GM03348 (cell line): Measurements from ENCODE around the gene SNX1.
"Not testable (repeated sequence)": the region's sequence is repeated elsewhere in the genome, so short reads cannot be mapped to it uniquely, and the experiment has no call there.

Experiments
- DNase-seq: peaks from one replicate; pipeline ENCODE4 v3.0.0; 2012; ENCODE audit warnings: low spot score

The SNX1 gene

DNA sequence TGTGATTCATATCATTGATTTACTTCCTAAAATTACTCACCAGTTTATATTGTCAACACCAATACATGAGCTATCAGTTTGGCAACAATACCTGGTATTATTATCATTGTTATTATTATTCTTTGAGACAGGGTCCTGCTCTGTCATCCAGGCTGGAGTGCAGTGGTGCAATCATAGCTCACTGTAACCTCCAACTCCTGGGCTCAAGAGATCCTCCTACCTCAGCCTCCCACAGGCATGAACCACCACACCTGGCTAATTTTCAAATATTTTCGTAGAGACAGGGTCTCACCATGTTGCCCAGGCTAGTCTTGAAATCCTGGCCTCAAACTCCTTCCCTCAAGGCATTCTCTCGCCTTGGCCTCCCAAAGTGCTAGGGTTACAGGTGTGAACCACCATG lies 22.3 kb upstream of the SNX1 start:
- DNase-seq = not testable (repeated sequence)

- no peak for DNase-seq
Measured at GRCh38 chr15:64082757-64083156, 13.0 kb upstream of the SNX1 start.

GRCh38 chr15:64089543-64090280 lies 6.1 kb upstream of the SNX1 start:
- DNase-seq = no peak

DNA sequence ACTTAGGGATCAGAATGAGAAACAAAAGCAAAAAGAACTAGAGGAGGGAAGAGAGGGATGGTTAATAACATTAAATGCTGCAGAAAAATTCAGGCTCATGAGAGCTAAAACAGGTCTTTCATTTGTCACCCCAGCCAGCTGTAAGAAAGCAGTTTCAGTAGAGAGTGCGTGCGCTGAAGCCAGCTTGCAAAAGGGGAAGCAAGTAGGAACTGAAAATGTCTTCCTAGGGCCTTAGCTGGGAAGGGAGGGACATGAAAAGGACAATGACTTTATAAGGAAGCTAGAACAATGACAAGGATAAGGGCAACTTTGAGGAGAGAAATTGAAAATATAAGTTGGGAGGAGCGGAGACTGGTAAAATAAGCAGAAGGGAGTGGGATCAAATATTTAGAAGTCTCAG lies 5.3 kb upstream of the SNX1 start:
- DNase-seq = no peak

DNA sequence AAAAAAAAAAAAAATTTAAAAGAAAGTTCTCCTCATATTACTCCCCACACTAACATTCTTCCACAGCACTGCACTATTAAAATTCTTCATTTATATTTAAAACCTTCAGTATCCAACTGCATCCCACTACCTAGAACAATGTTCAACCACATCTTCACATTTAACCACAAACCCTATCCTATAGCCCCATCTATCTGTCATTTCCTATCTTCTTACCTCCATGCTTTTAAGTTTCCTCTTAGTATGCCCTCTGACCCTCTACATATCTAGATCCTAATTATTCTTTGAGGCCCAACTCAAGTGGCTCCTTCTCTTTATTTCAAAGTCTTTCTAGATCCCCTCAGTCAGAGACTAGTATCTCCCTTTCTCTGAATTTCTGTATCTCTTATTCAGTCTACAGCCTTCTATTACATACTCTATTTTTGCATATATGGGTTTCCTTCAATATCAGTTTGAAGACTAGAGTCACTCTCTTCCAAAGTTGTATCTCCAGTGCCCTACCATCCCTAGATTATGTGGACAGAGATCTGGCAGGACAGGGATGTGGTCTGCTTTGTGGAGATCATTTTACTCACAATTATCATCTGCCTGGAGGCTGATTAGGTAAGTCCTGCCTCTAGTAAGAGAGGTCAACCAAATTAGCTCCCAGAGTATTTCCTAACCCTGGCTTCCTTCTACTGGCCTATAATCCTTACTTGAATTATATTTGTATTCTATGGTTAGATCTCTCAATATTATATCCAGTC lies 3.5 kb upstream of the SNX1 start:
- no peak for DNase-seq

DNA sequence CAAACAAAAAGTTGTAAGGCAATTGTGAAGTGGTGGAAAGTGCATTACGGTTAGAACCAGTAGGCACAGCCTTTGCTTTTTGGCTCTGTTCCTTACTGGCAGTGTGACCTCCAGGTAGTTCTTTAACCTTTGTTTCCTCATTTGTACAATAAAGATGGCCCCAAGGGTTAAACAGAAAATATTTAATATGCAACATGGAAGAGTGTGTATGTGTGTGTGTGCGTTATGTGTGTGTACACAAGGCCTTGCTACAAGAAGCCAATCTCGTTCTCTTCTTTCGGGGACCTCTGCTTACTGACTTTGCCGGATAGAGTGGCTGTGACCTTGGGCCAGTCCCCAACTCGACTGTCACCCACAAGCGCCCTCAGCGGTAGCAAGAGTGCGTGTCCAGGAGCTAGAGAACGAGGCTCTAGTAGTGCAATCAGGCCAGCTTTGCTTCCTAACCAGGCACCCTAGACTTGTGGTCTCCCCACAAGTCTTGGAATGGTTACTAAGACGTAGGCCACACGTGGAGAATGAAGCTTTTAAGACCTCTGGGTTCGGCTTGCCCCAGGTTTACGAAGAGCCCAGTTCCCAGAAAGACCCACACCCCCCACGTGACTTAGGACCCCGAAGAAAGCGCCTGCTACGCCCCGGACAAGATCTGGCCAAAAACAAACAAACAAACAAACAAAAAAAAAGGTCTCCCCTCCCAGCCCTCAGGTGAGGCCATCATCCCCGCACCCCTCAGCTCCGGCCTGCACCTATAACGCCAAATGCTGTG lies 2.7 kb upstream of the SNX1 start:
- DNase-seq = peak; percentile 54

- peak; percentile 92 for DNase-seq
Measured at GRCh38 chr15:64093627-64094417, 2.0 kb upstream of the SNX1 start, which contains the start of gene CIAO2A. CIAO2A (minus strand) TSS chr15:64093838; CDS start chr15:64093768, 70 bp downstream.

- DNase-seq = no peak
Measured at GRCh38 chr15:64095431-64095794, 369 bp upstream of the SNX1 start.

DNA sequence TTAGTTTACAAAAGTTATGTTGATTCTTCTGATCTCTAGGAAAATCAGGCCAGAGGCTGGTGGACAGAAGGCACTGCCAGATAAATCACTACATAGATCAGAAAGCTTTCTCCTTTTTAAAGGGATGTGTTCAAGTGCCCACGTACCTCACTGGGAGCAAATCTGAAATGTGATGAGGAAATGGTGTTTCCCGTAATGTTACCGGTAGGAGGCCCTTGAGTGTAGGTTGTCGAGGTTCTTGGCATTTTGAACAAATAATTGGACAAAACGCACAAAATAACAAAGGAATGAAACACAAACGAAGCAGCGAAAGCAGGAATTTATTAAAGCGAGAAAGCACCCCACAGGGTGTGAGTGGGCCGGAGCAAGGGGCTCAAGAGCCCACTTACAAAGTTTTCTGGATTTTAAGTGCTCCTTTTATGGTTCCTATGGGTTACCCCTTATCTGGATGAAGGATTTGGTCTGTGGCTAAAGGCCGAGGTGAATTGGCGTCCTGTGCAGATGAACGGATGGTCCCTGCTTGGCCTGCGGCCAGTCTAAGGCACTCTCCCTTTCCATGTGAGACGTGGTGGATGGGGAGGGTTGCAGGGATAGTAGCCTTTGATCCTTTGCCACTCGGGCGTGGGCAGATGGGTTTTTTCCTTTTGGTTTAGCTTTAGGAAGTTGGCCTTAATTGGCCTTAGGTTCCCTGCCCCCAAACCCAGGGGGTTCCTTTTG lies 1.0 kb downstream of the SNX1 start:
- peak; percentile 19 for DNase-seq

DNA sequence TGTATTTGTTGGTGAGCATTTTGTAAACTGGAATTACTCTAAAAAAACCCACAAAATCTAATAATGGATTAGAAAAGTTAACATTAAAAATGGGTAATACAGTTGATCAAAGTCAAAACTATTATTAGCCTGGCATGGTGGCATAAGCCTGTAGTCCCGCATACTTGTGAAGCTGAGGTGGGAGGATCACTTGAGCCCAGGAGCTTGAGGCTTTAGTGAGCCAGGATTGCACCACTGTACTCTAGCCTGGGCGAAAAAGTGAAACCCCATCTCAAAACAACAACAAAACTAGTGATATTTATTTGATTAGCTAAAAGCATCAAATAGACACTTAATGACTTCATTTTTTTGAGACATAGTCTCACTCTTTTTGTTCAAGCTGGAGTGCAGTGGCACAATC lies 3.6 kb downstream of the SNX1 start:
- DNase-seq = no peak

- no peak for DNase-seq
Measured at GRCh38 chr15:64100958-64101357, 5.2 kb downstream of the SNX1 start.

DNA sequence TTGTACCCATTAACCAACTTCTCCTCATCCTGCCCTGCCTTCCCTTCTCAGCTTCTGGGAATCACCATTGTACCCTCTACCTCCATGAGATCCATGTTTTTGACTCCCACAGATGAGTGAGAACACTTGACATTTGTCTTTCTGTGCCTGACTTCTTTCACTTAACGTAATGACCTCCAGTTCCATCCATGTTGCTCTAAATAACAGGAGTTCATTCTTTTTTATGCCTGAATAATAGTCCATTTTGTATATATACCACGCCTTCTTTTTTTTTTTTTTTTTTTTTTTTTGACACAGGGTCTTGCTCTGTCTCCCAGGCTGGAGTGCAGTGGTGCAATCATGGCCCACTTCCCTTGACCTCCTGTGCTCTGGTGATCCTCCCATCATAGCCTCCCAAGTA lies 6.7 kb downstream of the SNX1 start:
- DNase-seq = no peak

DNA sequence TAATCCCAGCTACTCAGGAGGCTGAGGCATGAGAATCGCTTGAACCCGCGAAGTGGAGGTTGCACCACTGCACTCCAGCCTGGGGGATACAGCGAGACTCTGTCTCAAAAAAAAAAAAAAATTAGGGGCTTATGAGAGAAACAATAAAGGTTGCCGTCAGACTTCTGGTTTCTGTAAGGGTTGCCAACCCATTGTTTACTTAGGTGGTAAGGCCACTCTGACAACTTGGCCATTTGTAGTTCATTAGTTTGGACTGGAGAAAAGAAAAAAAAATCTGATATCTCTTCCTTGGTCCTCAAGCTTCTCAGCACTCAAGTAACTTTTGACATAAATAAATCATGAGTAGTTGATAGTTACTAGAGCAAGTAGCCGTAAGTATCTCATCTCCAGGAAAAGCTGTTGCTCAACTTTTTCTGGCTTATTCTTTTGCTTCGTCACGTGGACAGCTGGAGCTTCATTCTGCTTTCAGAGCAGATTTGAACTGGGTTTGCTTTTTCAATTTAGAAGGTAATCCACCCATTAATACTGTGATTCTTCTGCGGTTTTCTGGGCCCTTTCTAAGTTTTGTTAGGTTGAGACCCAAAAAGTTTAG lies 9.4 kb downstream of the SNX1 start:
- DNase-seq = peak; percentile 61

DNA sequence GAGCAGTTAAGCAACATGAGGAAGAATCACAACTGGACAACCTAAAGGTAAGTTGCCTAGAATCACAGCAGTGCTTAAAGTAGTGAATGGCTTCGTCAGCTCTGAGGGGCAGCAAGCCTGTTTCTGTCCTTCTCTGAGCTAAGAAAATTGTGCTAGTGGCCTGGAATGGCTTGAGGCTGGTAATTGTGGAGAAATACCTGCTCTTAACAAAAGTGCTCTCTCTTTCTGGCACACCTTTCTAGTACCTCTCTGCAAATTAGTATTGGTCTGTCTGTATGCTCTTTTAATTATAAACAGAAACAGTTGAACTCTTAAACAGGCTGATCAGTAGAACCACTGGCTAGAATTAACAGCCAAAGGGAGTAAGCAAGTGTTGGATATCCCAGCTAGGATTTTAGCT lies 11.6 kb downstream of the SNX1 start:
- no peak for DNase-seq

DNA sequence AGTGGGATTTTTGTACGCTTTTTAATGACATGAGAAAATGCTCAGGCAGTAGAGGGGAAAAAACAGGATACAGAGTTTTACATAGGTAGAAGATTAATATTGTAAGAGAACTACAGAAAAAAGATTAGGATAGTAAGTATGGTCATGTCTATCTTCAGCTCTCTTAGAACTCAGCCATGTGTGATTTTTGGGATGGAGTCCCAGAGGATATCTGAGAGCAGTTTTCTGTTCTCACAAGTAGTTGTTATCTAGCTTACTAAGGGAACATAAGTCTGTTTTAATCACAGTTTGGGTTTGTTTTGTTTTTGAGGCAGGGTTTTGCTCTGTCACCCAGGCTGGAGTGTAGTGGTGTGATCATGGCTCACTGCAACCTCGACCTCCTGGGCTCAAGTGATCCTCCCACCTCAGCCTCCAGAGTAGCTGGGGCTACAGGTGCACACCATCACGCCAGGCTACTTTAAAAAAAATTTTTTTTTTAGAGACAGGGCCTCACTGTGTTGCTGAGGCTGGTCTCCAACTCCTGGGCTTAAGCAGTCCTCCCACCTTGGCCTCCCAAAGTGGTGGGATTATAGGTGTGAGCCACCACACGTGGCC lies 14.4 kb downstream of the SNX1 start:
- DNase-seq = not testable (repeated sequence)

DNA sequence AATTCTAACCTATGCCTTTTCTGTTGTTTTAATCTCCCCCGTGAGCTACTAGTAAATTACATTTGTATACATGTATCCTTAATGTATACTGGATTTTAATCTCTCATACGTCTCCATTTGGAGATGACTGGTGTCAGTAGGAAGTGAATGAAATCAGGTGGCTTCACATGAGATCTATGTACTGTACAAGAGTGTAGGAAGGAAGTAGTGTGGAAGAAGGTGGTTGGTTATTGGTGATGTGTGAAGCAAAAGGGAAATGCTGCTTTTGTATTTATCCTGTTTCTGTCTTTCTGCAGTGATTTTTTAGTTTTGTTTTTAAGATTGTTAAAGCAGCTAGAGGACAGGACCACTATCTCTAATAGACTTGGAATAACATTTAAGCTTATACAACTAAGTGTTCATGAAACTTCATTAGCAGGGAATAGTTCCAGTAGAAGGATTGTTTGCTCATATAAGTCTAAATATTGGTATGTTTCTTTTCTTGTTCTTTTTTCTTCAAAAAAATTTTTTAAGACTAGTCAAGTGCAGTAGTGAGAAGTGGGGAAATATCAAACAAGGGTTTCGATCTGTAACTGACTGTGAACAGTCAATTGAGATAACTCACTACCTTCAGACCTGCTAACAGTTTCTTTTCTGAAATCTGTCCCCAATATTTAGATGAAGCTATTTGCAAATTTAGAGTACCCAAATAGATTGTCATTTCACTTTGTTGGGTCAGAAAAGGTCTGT lies 15.3 kb downstream of the SNX1 start:
- DNase-seq = no peak

GRCh38 chr15:64111679-64112050 lies 15.9 kb downstream of the SNX1 start:
- no peak for DNase-seq

DNA sequence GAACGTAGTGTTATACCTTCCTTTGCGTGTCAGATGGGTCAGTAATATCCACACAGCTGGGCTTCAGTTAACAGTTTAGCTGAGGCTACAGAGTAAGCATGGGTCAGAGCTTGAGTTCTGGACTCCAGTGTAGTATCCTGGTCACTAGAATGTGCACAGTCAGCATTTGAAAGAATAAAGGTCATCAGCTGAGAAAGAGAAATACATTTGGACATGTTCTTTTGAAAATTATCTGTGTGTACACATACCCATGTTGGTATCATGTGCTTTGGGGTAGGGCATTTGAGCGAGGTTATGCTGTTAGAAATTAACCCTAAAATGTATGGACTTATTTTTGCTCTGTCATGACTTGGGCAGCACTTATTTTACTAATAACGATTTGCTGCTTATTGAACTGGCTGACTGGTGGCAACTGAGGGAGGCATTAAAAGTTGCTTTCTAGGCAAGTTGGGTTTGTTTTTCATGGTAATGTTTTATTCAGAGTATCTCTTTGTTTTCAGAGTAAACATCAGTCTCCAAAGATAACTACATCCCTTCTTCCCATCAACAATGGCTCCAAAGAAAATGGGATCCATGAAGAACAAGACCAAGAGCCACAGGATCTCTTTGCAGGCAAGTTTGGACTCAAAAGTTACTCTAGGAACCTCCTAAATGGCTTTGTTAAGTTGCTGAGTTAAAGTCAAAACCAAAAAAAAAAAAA lies 16.4 kb downstream of the SNX1 start:
- no peak for DNase-seq

GRCh38 chr15:64112904-64113303 lies 17.1 kb downstream of the SNX1 start:
- DNase-seq = peak; percentile 49
